Epithelial cell of prostate (primary cell): ENCODE data around the gene MASP1.

Source experiments
- DNase-seq: peaks from one replicate; pipeline ENCODE4 v3.0.0-alpha.2; 2011; ENCODE audit warnings: low read depth, low spot score
- H3K27ac ChIP-seq: fragments of 450-650 bp; 2 replicates; pipeline ENCODE4 v1.5.1; 2017; ENCODE audit warnings: mild to moderate bottlenecking

Gene MASP1

DNA sequence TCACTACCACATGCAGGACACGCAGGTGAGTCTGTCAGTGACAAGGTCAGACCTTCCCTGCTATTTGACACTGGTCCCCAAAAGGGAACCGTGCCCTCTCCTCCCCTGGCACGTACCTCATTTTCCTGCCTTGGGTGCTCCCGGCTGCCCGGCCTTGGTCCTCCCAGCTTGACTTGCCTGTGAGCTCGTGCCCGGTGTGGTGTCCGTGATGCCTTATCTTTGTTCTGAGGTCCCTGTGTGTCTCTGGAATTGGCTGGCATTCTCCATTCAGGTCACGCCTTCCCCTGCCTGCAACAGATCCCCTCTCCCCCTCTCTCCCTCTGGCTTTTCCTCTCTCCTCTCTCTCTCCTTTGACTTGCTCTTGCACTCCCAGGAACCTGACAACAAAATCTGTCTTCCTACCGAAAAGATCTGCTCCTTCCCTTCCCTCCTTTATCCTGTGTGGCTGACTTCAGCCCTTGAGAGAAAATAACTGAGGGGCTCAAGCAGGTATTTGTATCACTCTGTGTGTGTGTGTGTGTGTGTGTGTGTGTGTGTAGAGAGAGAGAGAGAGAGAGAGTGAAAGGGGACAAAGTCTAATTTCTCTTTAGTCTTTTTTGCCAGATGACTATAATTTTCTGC lies at the start of gene MASP1:
TSS of gene MASP1 (minus strand) at position 226 of the 621 bp plus-strand sequence. CDS start at position 121, 105 bp downstream.
- no peak for DNase-seq
- no peak within 1 kb of the TSS for H3K27ac ChIP-seq

DNA sequence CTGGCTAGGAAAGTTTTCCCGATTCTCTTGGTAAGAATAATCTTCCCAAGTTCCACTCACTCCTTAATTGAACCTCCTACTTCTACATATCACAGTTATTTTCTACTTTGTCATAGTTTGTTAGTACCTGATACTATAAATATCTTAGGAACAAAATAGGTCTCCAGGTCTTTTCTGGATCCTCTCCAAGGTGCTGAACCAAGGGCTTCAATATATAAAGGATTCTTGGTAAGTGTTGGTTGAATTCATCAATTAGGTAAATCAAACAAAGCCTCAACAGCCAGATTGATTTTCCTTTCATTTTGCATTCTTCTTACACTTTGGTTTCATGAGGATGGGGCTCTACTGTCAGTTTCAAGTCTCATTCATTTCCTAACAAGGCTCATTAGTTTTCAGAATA lies 49.0 kb upstream of the MASP1 start:
- DNase-seq = no peak
- no peak overlapping the region for H3K27ac ChIP-seq

- DNase-seq = no peak
- no peak overlapping the region for H3K27ac ChIP-seq
Observed at GRCh38 chr3:187336322-187336721, 44.8 kb upstream of the MASP1 start.

GRCh38 chr3:187334904-187335303 lies 43.4 kb upstream of the MASP1 start:
- DNase-seq = no peak
- H3K27ac ChIP-seq = no peak overlapping the region

- H3K27ac ChIP-seq = no peak overlapping the region
- DNase-seq = no peak
Observed at GRCh38 chr3:187328691-187329090, 37.2 kb upstream of the MASP1 start.

- no peak for DNase-seq
Observed at GRCh38 chr3:187327845-187328244, 36.3 kb upstream of the MASP1 start.

DNA sequence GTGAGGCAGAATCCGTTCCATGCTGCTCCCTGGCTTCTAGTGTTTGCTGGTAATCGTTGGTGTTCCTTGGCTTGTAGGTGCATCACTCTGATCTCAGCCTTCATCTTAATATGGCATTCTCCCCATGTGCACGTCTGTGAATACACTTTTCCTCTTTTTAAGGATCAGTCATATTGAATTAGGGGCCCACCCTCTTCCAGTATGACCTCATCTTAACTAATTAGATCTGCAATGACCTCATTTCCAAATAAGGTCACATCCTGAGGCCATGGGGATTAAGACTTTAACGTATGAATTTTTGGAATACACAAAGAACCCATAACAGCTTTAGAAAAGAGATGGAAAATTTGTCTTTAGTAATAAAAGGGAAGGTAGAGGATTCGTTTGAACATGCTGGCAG lies 34.1 kb upstream of the MASP1 start:
- no peak for DNase-seq
- no peak overlapping the region for H3K27ac ChIP-seq

More at GRCh38 chr3:187327845-187328244, 36.3 kb upstream of the MASP1 start:
- no peak overlapping the region for H3K27ac ChIP-seq

DNA sequence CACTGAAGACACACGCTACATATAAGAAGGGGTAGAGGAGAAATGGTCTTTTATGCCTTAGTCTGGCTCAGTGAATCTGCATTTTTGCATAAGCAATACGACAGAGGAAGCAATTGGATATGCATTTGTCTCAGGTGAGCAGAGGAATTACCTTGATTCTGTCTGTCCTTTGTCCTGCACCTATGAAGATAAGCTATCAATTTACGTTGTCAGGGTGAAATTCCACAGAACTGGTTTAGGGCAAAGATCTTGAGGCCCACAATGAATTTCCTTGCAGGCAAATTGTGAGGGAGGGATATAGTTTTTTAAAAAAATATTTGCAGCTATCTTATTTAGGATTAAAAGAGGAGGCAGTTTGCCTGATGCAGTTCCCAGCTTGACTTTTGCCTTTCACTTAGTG lies 31.6 kb upstream of the MASP1 start:
- no peak overlapping the region for H3K27ac ChIP-seq
- DNase-seq = no peak

DNA sequence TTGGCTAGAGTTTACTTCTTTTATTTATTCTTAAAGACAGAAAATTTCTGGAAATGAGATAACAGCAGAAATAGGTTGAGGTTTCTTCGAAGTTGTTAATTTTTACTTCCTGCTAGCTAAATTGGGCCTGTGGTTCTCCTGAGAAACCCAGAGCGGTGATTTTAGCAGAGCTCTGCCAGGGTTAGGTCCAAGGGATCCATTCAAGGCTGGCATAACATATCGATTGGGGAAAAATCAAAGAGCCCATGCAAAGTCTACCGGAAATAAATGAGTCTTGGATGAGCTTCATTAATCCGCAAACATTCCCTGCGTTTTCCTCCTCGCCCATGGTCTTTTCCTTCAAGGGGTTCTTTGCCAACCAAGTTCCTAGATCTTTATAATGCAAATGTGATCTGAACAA lies 30.8 kb upstream of the MASP1 start:
- no peak overlapping the region for H3K27ac ChIP-seq
- DNase-seq = no peak

DNA sequence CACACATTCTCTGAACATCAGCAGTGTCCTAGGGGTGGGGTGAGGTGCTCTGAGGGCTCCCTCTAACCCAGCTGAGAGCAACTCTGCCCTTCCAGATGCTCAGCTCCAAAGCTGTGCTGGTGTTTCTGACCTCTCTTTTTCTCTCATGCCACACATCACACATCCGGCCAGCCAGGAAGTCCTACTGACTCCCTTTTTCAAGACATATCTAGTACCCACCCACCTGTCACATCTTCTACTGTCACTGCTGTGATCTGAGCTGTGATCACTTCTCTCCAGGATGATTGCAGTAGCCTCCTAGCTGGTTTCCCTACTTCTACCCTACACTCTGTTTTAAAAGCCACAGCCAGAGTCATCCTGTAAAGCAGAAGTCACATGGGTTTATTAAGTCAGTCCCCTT lies 30.2 kb upstream of the MASP1 start:
- no peak overlapping the region for H3K27ac ChIP-seq
- no peak for DNase-seq

DNA sequence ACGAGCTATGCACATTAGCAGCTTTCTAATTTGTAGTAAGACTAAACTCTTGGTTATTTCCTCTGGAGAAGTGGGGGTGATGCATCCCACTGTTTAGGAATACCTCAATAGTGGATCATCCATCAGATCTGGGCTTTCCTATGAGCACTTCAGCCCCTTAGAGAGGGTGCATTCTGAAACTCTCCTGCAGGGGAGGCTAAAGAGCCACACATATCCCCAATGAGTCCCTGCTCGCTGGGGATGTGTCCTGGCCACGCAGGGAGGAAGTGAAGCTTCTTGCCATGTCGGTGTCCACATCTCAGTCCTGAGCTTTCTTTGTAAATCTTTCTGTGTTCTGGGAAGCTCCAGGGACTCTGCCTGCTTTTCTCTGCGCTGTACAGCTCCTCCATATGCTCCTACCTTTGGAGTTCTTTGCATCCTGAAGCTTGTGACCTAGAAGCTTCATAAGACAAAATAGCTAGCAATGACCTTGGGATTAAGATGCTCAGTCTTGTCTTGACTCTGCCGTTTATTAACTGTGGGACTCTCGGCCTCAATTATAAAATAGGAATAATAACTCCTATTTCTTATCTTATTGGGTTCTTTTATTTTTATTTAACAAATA lies 28.3 kb upstream of the MASP1 start:
- peak; percentile 14 for DNase-seq
- H3K27ac ChIP-seq = no peak overlapping the region

DNA sequence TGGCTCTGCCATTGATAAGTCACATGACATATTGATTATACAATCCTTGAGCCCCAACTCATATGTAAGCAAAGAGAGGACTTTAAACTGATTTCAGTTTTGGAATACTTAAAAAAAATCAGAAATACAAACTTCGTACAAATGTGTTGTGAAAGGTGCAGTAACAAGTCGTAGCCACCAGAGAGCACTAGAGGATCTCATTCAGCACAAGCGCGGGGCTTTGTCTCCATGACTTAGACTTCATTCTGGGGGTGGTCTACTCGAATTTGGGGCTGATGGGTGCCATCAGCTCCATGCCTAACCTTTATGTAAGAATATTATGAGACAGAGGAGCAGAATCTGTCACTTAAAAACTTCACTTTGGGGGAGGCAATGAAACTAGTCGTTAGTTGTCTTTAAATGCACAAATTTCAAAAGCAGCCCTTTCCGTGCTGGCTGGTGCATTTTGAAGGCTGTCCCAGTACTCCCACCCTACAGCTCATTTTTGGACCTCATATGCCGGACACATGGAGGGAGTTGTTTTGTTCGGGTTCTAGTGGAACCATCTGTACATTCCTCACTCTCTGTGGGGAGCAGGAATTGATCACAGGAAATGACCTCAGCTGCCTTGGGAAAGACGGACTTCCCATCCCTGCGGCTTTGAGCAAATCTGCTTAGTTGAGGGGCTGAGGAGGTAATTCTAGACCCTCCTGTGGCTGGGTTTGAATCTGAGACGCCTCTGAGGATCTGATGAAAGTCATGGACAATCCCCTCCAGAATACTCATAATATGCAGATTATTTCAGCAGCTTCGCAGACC lies 27.5 kb upstream of the MASP1 start:
- DNase-seq = no peak
- no peak overlapping the region for H3K27ac ChIP-seq

DNA sequence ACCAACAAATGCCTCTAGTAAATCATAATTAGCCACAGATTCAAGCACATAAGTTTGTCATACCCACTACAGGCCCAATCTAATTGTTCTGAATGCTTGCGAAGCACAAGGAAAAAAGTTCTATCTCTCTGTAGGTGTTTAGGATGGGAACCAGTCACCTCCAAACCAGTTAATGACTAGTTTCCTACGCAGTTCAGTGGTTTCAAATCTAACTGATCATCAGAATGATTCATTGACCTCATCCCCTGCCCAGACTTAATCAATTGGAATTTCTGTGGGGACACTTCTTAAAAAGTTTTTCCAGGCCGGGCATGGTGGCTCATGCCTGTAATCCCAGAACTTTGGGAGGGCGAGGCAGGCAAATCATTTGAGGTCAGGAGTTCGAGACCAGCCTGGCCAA lies 24.3 kb upstream of the MASP1 start:
- DNase-seq = no peak
- H3K27ac ChIP-seq = no peak overlapping the region

DNA sequence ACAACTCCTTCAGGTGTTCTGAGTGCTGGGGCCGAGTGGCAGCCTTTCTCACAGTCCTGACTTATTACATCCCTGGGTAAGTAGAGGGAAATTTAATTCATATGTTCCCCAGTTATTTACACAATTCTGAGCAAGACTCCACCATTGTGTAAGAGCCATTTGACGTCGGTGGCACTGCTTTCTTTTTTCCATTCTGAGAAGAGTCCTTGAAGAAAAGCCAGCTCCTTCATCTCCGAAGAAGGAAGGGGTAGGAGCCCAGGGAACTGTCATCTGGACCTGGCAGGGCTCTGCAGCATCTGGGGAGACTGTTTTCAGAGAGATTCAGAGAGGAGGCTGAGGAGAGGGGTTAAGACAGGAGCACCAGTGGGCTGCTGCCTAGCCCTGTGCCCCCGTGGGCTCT lies 22.6 kb upstream of the MASP1 start:
- no peak overlapping the region for H3K27ac ChIP-seq
- DNase-seq = no peak

- H3K27ac ChIP-seq = no peak overlapping the region
- DNase-seq = no peak
Observed at GRCh38 chr3:187310954-187311470, 19.5 kb upstream of the MASP1 start.

- no peak for DNase-seq
- no peak overlapping the region for H3K27ac ChIP-seq
Observed at GRCh38 chr3:187310226-187310625, 18.7 kb upstream of the MASP1 start.

DNA sequence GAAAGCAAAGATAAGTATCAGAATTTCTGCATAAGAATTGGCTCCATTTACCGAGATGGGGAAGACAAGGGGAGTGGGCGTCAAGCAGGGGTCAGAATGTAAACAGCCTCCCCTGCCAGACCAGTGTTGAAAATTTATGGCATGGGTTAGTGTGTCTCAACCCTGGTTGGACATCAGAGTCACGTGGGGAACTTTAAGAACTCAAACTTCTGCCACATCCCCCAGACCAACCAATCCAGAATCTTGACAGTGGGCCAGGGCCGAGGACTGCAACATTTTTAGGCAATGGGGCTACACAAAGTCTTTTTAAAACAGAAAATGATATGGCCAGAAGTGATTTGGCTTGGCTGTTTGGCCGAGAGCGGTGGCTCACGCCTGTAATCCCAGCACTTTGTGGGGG lies 14.3 kb upstream of the MASP1 start:
- no peak for DNase-seq
- H3K27ac ChIP-seq = no peak overlapping the region

GRCh38 chr3:187299611-187300010 lies 8.1 kb upstream of the MASP1 start:
- H3K27ac ChIP-seq = no peak overlapping the region
- no peak for DNase-seq

GRCh38 chr3:187296911-187297310 lies 5.4 kb upstream of the MASP1 start:
- no peak for DNase-seq
- no peak overlapping the region for H3K27ac ChIP-seq

DNA sequence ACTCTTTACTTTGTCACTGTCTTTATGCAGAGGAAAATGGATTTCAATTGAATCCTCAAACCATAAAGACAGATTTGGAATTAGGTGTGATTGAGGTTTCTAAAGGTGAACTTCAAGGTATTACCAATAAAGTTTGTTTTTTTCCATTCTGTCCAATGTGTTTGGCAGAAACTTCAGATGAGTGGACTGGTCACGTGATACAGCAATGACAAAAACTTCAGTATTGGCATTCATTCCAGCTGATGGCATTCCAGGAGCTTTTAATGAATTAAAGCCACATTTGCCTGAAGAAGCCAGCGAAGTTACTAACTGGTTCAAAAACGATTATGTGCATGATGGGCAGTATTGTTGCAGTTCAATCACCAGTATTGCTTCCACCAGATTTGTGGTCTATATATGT lies 4.5 kb upstream of the MASP1 start:
- DNase-seq = no peak
- no peak overlapping the region for H3K27ac ChIP-seq

DNA sequence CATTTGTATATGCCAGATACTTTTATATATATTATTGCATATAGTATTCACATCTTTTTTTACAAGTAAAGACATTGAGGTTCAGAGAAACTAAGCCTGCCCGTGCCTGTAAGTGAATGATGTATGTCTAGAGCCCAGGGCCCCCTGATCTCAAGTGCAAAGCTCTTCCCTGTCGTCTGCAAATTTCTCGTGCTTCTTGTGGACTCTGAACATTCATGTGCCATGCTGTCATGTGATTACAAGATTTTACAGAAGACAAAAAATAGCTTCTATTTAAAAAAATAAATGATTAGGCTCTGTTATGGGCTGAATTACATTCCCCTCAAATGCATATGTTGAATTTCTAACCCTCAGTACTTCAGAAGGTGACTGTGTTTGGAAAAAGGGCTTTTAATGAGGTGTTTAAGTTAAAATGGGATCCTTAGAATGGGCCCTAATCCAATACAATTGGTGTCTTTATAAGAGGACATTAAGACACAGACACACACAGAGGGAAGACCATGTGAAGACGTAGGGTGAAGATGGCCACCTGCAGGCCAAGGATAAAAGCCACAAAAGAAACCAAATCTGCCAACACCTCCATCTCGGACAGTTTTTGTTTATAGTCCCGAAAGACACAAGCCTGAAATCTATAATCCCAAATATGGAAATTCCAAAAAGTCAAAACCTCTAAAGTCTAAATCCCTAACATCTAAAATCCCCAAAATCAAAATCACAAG lies 3.9 kb upstream of the MASP1 start:
- H3K27ac ChIP-seq = no peak overlapping the region

More for the DNA sequence above, 3.9 kb upstream of the MASP1 start:
- DNase-seq = no peak
